Peyer's patch (tissue), 4 donors: ENCODE data around the gene SLC6A6. TPM values are rescaled to one million over a fixed set of nuclear protein-coding genes. Genes with fewer than 3 reads are reported as not detected.
A peak's percentile ranks its signal among the peaks of the same experiment; 100 is the strongest.

Experiments used
- DNase-seq, 3 donors: peaks; one replicate each; pipeline ENCODE4 v3.0.0-alpha.2; 2017 to 2019
- H3K27ac ChIP-seq, 4 donors: fragments of 200-600 bp; sonication (generic); one replicate each; pipeline ENCODE4 v1.5.1; 2016 to 2019
- H3K27me3 ChIP-seq, 2 donors: fragments of 200-600 bp; sonication (generic); one replicate each; pipeline ENCODE4 v1.5.1; 2019
- H3K36me3 ChIP-seq, 3 donors: fragments of 200-600 bp; sonication (generic); one replicate each; pipeline ENCODE4 v1.5.1; 2016 to 2019
- H3K4me1 ChIP-seq, 4 donors: fragments of 200-600 bp; sonication (generic); one replicate each; pipeline ENCODE4 v1.5.1; 2016 to 2019
- H3K4me3 ChIP-seq, 4 donors: fragments of 200-600 bp; sonication (generic); 1 replicate in 3 of 4; 2 replicates in 1 of 4; pipeline ENCODE4 v1.5.1; 2016 to 2019; ENCODE audit warnings: mild to moderate bottlenecking in 1 of 4
- H3K9me3 ChIP-seq, 4 donors: fragments of 200-600 bp; sonication (generic); one replicate each; pipeline ENCODE4 v1.5.1; 2016 to 2019; ENCODE audit warnings: mild to moderate bottlenecking in 1 of 4
- CTCF ChIP-seq, 6 experiments: fragments of 450-650 bp in 4 of 6; fragments of 200-600 bp in 2 of 6; sonication (generic) in 1 of 6; IDR thresholded peaks; one replicate each; pipeline ENCODE4 v1.5.1; 2017 to 2019; ENCODE audit warnings: antibody characterized with exemption in 6 of 6, mild to moderate bottlenecking in 3 of 6, moderate library complexity in 1 of 6
- POLR2A ChIP-seq, 2 donors: fragments of 450-650 bp; IDR thresholded peaks; one replicate each; pipeline ENCODE4 v1.5.1; 2017; ENCODE audit warnings: antibody characterized with exemption in 2 of 2, mild to moderate bottlenecking in 2 of 2, moderate library complexity in 2 of 2
- total RNA-seq, 4 donors: library from RNA; depleted of rRNA; stranded (reverse); fragments of >200 nt; gene quantifications; one replicate each; pipeline ENCODE4 v1.1.0, GENCODE V29; 2016

The SLC6A6 gene
- total RNA-seq, 4 donors from 2014 or later, result 61.1 to 190 (median 150) TPM

DNA sequence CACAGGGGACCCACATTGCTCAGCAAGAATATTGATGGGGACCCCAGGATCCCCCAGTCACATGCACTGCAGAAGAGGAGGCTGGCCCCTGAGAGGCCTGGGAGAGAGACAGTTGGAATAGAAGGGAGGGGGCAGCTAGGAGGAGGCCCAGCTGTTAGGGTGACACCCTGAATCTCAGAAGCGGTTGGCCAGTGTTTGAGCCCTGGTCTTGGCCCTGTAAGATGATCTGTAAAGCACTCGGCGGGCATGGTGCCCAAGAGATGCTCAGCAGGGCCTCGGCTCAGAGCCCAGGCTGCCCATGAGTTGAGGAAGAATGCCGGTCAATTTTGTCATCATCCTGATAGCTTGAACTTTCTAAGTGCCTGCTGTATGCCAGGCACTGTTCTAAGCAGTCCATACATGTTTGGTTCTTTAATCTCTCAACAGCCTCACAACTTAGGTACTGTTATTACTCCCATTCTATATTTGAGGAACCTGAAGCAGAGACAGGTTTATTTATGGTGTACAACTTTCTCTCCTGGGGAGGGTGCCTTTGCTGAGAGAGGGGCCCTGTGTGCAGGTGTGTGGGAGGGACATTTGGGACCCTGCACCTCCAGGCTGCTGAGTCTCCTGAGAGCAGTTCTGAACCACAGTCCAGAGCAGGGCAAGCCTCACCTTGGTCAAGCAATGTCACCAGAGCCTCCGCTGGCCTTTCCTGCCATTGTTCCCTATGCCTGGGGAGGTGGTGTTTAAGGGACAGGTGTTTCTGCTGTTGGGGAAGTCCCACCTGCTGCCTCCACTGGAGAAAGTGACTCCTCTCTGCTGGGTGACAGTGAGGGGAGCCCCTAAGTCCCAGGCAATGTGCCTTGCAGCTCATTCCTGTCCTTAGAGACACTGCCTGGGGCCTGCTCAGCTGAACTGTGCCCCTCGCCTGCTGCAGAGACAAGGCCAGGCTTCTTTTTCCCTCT lies 26.0 kb downstream of the SLC6A6 start:
- Histone ChIP-seq H3K4me1 (peaks cover 18 to 100% (median 56%) of the 10 kb centered on the region in 4 donors), H3K4me3 (no peak overlapping the region), H3K27me3 (no peaks in the 10 kb centered on the region), H3K36me3 (no peaks in the 10 kb centered on the region), H3K9me3 (no peaks in the 10 kb centered on the region), H3K27ac (peak overlapping the region; percentile 2 to 91 (median 54))
- no peak for DNase-seq
- TF ChIP-seq CTCF (IDR thresholded peaks at IDR 0.05) (no peak), POLR2A (IDR thresholded peaks at IDR 0.05) (no peak)

DNA sequence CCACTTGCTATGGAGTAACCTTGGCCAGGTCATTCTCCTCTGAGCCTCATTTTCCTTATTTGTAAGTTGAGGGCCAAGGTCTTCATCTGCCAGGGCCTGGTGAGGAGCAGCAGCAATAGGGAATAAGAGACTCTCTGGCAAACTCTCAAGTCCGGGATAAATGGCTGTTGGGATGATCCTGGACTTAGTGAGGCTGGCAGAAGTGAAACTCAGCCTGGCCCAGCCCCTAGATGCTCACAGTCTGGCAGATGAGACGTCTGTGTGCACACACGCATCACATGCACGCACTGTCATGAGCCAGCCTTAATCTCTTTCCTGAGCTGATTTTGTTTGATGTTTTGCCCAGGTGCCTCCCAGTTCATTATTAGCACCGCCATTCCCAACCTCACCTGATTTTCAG lies 26.8 kb downstream of the SLC6A6 start:
- H3K36me3 ChIP-seq, result no peaks in the 10 kb centered on the region
- H3K27ac ChIP-seq, result peak overlapping the region; percentile 2 to 91 (median 54)
- TF ChIP-seq CTCF (IDR thresholded peaks at IDR 0.05) (no peak), POLR2A (IDR thresholded peaks at IDR 0.05) (no peak)
- peak in 2 of 3 donors; percentile 56 to 70 for DNase-seq
- no peaks in the 10 kb centered on the region for H3K27me3 ChIP-seq
- no peak overlapping the region for H3K4me3 ChIP-seq
- H3K9me3 ChIP-seq, result no peaks in the 10 kb centered on the region
- peaks cover 21 to 100% (median 56%) of the 10 kb centered on the region in 4 donors for H3K4me1 ChIP-seq

DNA sequence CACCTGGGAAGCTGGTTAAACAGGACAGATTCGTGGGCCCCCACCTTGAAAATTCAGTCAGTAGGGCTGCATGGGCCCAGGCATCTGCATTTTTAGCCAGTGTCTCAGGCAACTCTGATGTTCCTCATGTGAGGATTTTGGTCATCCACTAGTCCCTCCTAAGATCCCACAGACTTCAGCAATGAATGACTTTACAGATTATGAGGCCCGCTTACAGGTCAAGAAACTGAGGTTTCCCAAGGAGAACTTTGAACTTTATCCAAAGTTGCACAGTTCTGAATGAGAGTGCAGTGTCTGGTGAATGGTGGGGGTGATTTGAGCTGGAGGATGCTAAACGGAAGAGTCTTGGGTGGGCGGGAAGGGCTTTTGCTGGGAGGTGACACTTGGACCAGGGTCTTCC lies 27.2 kb downstream of the SLC6A6 start:
- H3K4me3 ChIP-seq, result no peak overlapping the region
- no peaks in the 10 kb centered on the region for H3K27me3 ChIP-seq
- H3K27ac ChIP-seq, result peak overlapping the region in 3 of 4 donors; percentile 25 to 91 (median 84)
- peaks cover 25 to 100% (median 58%) of the 10 kb centered on the region in 4 donors for H3K4me1 ChIP-seq
- no peak for DNase-seq
- H3K9me3 ChIP-seq, result no peaks in the 10 kb centered on the region
- H3K36me3 ChIP-seq, result no peaks in the 10 kb centered on the region
- TF ChIP-seq CTCF (IDR thresholded peaks at IDR 0.05) (no peak), POLR2A (IDR thresholded peaks at IDR 0.05) (no peak)

- no peaks in the 10 kb centered on the region for H3K9me3 ChIP-seq
- H3K36me3 ChIP-seq, result no peaks in the 10 kb centered on the region
- H3K27ac ChIP-seq, result peak overlapping the region in 3 of 4 donors; percentile 72 to 91 (median 84)
- TF ChIP-seq CTCF (IDR thresholded peaks at IDR 0.05) (no peak), POLR2A (IDR thresholded peaks at IDR 0.05) (no peak)
- no peak overlapping the region for H3K4me3 ChIP-seq
- no peaks in the 10 kb centered on the region for H3K27me3 ChIP-seq
- no peak for DNase-seq
- H3K4me1 ChIP-seq, result peaks cover 27 to 100% (median 57%) of the 10 kb centered on the region in 4 donors
Observed at GRCh38 chr3:14430053-14430452, 27.6 kb downstream of the SLC6A6 start.

DNA sequence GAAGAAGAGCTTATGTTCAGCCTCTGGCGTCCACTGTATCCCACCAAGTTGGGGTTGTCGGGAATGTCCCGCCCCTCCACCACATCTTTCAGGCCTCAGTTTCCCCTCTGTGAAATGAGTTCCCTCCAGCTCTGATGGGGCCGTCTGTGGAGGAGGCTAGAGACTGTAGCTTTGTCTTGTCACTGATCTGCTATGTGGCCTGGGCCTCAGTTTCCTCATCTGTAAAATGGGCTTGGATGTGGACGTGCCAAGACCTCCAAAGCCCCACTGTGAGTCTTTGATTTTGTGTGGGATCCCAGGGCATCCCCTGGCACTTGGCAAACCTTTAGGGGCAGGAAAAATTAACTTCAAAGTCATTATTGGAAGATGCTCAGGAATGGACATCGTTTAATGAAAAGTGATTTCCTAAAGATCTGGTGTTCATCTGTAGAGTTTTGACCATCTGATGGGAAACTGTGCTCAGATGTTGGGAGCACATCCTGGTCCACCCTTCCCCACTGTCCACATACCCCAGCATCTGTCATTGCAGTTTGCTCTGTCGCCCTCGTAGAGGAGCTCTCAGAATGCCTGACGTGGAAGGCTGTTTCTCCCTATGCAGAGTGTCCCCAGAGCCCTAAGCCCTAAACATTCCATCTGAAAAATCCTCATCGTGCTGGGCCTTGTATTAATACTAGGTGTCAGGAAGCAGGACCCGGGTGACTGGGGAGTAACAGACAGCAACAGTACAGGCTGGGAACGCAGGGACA lies 28.5 kb downstream of the SLC6A6 start:
- TF ChIP-seq POLR2A (IDR thresholded peaks at IDR 0.05) (no peak), CTCF (IDR thresholded peaks at IDR 0.05) (no peak)
- H3K27me3 ChIP-seq, result no peaks in the 10 kb centered on the region
- peak overlapping the region in 1 of 4 donors; percentile 19 for H3K4me3 ChIP-seq
- no peaks in the 10 kb centered on the region for H3K9me3 ChIP-seq
- peaks cover 25 to 100% (median 50%) of the 10 kb centered on the region in 4 donors for H3K4me1 ChIP-seq
- H3K27ac ChIP-seq, result peak overlapping the region; percentile 72 to 91 (median 86)
- DNase-seq, result no peak
- H3K36me3 ChIP-seq, result no peaks in the 10 kb centered on the region
